Limb (tissue), 2 donors: ENCODE data around the gene WFDC12.
"Not testable (repeated sequence)": the region's sequence is repeated elsewhere in the genome, so short reads cannot be mapped to it uniquely, and the experiment has no call there.

Experiments
- DNase-seq, 2 donors: peaks; one replicate each; pipeline ENCODE4 v3.0.0-alpha.2; 2016; ENCODE audit errors: extremely low spot score in 2 of 2

WFDC12 gene

GRCh38 chr20:45124365-45124764 is at the start of gene WFDC12:
Gene WFDC12 (minus strand): TSS chr20:45124465. CDS start chr20:45124447, 18 bp downstream.
- DNase-seq: no peak

GRCh38 chr20:45173522-45173921 is 49.3 kb upstream of the WFDC12 start:
- DNase-seq: no peak

GRCh38 chr20:45164906-45165305 is 40.6 kb upstream of the WFDC12 start:
- DNase-seq: no peak

GRCh38 chr20:45163083-45163803 is 39.0 kb upstream of the WFDC12 start:
- DNase-seq: no peak

- DNase-seq: no peak
Measured at GRCh38 chr20:45157962-45158361, 33.7 kb upstream of the WFDC12 start.

GRCh38 chr20:45156713-45157112 is 32.4 kb upstream of the WFDC12 start:
- DNase-seq: no peak

GRCh38 chr20:45154794-45155193 is 30.5 kb upstream of the WFDC12 start:
- not testable (repeated sequence) for DNase-seq

- DNase-seq: no peak
Measured at GRCh38 chr20:45154183-45154582, 29.9 kb upstream of the WFDC12 start.

GRCh38 chr20:45153752-45154151 is 29.5 kb upstream of the WFDC12 start:
- DNase-seq: no peak

- DNase-seq: no peak
Measured at GRCh38 chr20:45153147-45153546, 28.9 kb upstream of the WFDC12 start.

- DNase-seq: no peak
Measured at GRCh38 chr20:45152405-45152804, 28.1 kb upstream of the WFDC12 start.

GRCh38 chr20:45149062-45149461 is 24.8 kb upstream of the WFDC12 start:
- no peak for DNase-seq

- DNase-seq: no peak
Measured at GRCh38 chr20:45140836-45141235, 16.6 kb upstream of the WFDC12 start.

GRCh38 chr20:45139733-45140375 is 15.6 kb upstream of the WFDC12 start:
- DNase-seq: not testable (repeated sequence)

- no peak for DNase-seq
Measured at GRCh38 chr20:45138561-45139300, 14.5 kb upstream of the WFDC12 start.

- DNase-seq: no peak
Measured at GRCh38 chr20:45136911-45137310, 12.6 kb upstream of the WFDC12 start.

GRCh38 chr20:45128099-45128498 is 3.8 kb upstream of the WFDC12 start:
- DNase-seq: no peak

- DNase-seq: no peak
Measured at GRCh38 chr20:45121388-45121787, 2.9 kb downstream of the WFDC12 start.

- no peak for DNase-seq
Measured at GRCh38 chr20:45119556-45120266, 4.6 kb downstream of the WFDC12 start.

- DNase-seq: no peak
Measured at GRCh38 chr20:45118028-45118427, 6.2 kb downstream of the WFDC12 start.

GRCh38 chr20:45117581-45117980 is 6.7 kb downstream of the WFDC12 start:
- no peak for DNase-seq

- DNase-seq: no peak
Measured at GRCh38 chr20:45115829-45116228, 8.4 kb downstream of the WFDC12 start.
